ENCODE measurements around the gene JUP. TPM values are rescaled to one million over a fixed set of nuclear protein-coding genes. Genes with fewer than 3 reads are reported as not detected.

The JUP gene
- total and polyA plus RNA-seq, 2 of the 13 experiments (the other 11 are each of a cell fraction or from before 2014, with no cell fraction given) = 12.1 to 20.6 TPM

DNA sequence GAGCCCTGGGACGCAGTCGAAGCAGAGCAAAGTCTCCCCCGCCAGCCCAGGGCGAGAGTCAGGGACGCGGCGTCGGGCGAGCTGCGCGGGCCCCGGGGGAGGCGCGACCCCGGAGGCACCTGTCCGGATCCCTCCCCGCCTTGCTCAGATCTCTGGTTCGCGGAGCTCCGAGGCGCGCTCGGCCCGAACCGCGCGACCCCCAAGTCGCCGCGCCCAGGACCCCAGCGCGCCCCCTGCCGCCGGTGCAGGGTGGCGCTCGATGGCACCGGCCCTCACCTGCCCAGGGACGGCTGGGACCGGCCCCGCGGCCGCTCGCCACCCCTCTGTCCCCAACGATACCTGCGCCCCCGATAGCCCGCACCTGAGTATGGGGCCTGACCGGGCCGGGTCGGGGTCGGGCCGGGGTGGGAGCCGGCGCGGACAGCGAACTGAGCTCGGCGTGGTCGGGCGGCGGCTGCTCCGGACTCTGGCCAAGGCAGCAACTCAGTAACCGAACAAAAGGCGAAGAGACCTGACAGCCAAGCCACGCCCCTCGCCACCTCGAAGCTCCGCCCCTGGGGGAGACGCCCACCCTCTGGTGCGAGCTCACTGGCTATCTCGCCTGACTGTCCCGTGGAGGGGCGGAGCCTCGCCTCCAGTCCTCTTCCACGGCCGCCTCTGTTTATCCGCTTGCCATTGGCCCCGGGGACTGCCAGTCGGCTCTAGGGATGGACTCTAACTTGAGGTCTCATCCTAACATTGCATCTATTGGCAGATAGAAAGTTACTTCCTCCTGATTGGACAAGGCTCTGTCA, at the start of gene JUP (continued):
- TF ChIP-seq MXD1 (CRISPR knock-in tag; IDR thresholded peaks at IDR 0.05) = peak; percentile 61; the same call in 1 of the 2 replicates
- TF ChIP-seq ZNF501 (CRISPR knock-in tag; IDR thresholded peaks at IDR 0.05) = peak; percentile 74
- no peak for TF ChIP-seq ZNF17 (CRISPR knock-in tag; IDR thresholded peaks at IDR 0.05)
- TF ChIP-seq ISL2 (CRISPR knock-in tag; IDR thresholded peaks at IDR 0.05) = no peak
- TF ChIP-seq ZNF704 (CRISPR knock-in tag; IDR thresholded peaks at IDR 0.05; ENCODE audit: borderline replicate concordance) = peak; percentile 50; the same call in 1 of the 2 replicates
- TF ChIP-seq RAD21 (CRISPR knock-in tag; IDR thresholded peaks at IDR 0.05) = peak; percentile 93
- TF ChIP-seq MATR3 (CRISPR knock-in tag; IDR thresholded peaks at IDR 0.05) = no peak; the same call in 1 of the 2 replicates
- TF ChIP-seq, protein P1, sequence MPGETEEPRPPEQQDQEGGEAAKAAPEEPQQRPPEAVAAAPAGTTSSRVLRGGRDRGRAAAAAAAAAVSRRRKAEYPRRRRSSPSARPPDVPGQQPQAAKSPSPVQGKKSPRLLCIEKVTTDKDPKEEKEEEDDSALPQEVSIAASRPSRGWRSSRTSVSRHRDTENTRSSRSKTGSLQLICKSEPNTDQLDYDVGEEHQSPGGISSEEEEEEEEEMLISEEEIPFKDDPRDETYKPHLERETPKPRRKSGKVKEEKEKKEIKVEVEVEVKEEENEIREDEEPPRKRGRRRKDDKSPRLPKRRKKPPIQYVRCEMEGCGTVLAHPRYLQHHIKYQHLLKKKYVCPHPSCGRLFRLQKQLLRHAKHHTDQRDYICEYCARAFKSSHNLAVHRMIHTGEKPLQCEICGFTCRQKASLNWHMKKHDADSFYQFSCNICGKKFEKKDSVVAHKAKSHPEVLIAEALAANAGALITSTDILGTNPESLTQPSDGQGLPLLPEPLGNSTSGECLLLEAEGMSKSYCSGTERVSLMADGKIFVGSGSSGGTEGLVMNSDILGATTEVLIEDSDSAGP (CRISPR knock-in tag; IDR thresholded peaks at IDR 0.05; ENCODE audit: borderline replicate concordance) = peak; percentile 70; the same call in 1 of the 2 replicates
- TF ChIP-seq MTA1 (CRISPR knock-in tag; IDR thresholded peaks at IDR 0.05; ENCODE audit: borderline replicate concordance) = peak; percentile 31; the same call in 1 of the 2 replicates
- TF ChIP-seq CBX2 (IDR thresholded peaks at IDR 0.05; ENCODE audit: low read depth, low read length) = no peak
- peak; percentile 89; the same call in 1 of the 2 replicates for TF ChIP-seq CBX2 (CRISPR knock-in tag; IDR thresholded peaks at IDR 0.05; ENCODE audit: low read depth)
- no peak for TF ChIP-seq NFE2 (CRISPR knock-in tag; IDR thresholded peaks at IDR 0.05)
- TF ChIP-seq, protein P2, sequence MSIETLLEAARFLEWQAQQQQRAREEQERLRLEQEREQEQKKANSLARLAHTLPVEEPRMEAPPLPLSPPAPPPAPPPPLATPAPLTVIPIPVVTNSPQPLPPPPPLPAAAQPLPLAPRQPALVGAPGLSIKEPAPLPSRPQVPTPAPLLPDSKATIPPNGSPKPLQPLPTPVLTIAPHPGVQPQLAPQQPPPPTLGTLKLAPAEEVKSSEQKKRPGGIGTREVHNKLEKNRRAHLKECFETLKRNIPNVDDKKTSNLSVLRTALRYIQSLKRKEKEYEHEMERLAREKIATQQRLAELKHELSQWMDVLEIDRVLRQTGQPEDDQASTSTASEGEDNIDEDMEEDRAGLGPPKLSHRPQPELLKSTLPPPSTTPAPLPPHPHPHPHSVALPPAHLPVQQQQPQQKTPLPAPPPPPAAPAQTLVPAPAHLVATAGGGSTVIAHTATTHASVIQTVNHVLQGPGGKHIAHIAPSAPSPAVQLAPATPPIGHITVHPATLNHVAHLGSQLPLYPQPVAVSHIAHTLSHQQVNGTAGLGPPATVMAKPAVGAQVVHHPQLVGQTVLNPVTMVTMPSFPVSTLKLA (IDR thresholded peaks at IDR 0.05) = peak; percentile 32; the same call in 1 of the 2 replicates
- TF ChIP-seq ZSCAN22 (CRISPR knock-in tag; IDR thresholded peaks at IDR 0.05) = no peak
- TF ChIP-seq, protein P3, sequence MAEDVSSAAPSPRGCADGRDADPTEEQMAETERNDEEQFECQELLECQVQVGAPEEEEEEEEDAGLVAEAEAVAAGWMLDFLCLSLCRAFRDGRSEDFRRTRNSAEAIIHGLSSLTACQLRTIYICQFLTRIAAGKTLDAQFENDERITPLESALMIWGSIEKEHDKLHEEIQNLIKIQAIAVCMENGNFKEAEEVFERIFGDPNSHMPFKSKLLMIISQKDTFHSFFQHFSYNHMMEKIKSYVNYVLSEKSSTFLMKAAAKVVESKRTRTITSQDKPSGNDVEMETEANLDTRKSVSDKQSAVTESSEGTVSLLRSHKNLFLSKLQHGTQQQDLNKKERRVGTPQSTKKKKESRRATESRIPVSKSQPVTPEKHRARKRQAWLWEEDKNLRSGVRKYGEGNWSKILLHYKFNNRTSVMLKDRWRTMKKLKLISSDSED (CRISPR knock-in tag; IDR thresholded peaks at IDR 0.05) = no peak
- TF ChIP-seq ZNF749 (CRISPR knock-in tag; IDR thresholded peaks at IDR 0.05; ENCODE audit: borderline replicate concordance) = no peak
- TF ChIP-seq MXD3 (CRISPR knock-in tag; IDR thresholded peaks at IDR 0.05) = peak; percentile 75; the same call in 1 of the 2 replicates
- TF ChIP-seq ZNF441 (CRISPR knock-in tag; IDR thresholded peaks at IDR 0.05; ENCODE audit: borderline replicate concordance) = peak; percentile 58; the same call in 1 of the 2 replicates
- TF ChIP-seq RBM22 (optimal IDR thresholded peaks at IDR 0.05; ENCODE audit: low read length) = no peak
